ENCODE measurements around the gene GALNT13.

GALNT13 gene

GRCh38 chr2:154336201-154336600 is 464.5 kb downstream of the GALNT13 start:
- no peak for DNase-seq

- DNase-seq = no peak
Observed at GRCh38 chr2:154338352-154338967, 466.7 kb downstream of the GALNT13 start.

GRCh38 chr2:154343282-154343681 is 471.6 kb downstream of the GALNT13 start:
- DNase-seq = no peak

GRCh38 chr2:154350911-154351310 is 479.2 kb downstream of the GALNT13 start:
- DNase-seq = no peak

- no peak for DNase-seq
Observed at GRCh38 chr2:154361276-154361675, 489.6 kb downstream of the GALNT13 start.

- DNase-seq = no peak
Observed at GRCh38 chr2:154368153-154368552, 496.4 kb downstream of the GALNT13 start.

GRCh38 chr2:154370873-154371272 is 499.2 kb downstream of the GALNT13 start:
- DNase-seq = no peak

- DNase-seq = no peak
Observed at GRCh38 chr2:154374416-154374815, 502.7 kb downstream of the GALNT13 start.

- DNase-seq = no peak
Observed at GRCh38 chr2:154375579-154375931, 503.8 kb downstream of the GALNT13 start.

GRCh38 chr2:154381931-154382794 is 510.4 kb downstream of the GALNT13 start:
- DNase-seq = no peak

- no peak for DNase-seq
Observed at GRCh38 chr2:154386186-154386585, 514.5 kb downstream of the GALNT13 start.

- DNase-seq = no peak
Observed at GRCh38 chr2:154391051-154391450, 519.3 kb downstream of the GALNT13 start.

- DNase-seq = no peak
Observed at GRCh38 chr2:154392256-154392655, 520.5 kb downstream of the GALNT13 start.

- no peak for DNase-seq
Observed at GRCh38 chr2:154394600-154394999, 522.9 kb downstream of the GALNT13 start.

- no peak for DNase-seq
Observed at GRCh38 chr2:154400563-154401290, 529.0 kb downstream of the GALNT13 start.

GRCh38 chr2:154402213-154402612 is 530.5 kb downstream of the GALNT13 start:
- DNase-seq = no peak

GRCh38 chr2:154403242-154403790 is 531.6 kb downstream of the GALNT13 start:
- DNase-seq = no peak

GRCh38 chr2:154408786-154409185 is 537.1 kb downstream of the GALNT13 start:
- DNase-seq = no peak

- DNase-seq = no peak
Observed at GRCh38 chr2:154422251-154422650, 550.5 kb downstream of the GALNT13 start.

- no peak for DNase-seq
Observed at GRCh38 chr2:154425994-154426393, 554.3 kb downstream of the GALNT13 start.

GRCh38 chr2:154427453-154427852 is 555.7 kb downstream of the GALNT13 start:
- no peak for DNase-seq

- DNase-seq = no peak
Observed at GRCh38 chr2:154428022-154428421, 556.3 kb downstream of the GALNT13 start.

GRCh38 chr2:154433010-154433409 is 561.3 kb downstream of the GALNT13 start:
- DNase-seq = no peak

- DNase-seq = no peak
Observed at GRCh38 chr2:154437104-154437503, 565.4 kb downstream of the GALNT13 start.
